GM12878 (cell line): Measurements from ENCODE around the gene CDC42EP1. TPM values are rescaled to one million over a fixed set of nuclear protein-coding genes. Genes with fewer than 3 reads are reported as not detected.
A peak's percentile ranks its signal among the peaks of the same experiment; 100 is the strongest.

Experiments used
- ATAC-seq: fragments of 200-7000 bp; cut with Tn5 transposase; 3 replicates; pipeline ENCODE4 v1.9.1; 2020; ENCODE audit warnings: mild to moderate bottlenecking, moderate library complexity
- BruUV-seq: library from RNA; stranded (reverse); fragments of 400-500 nt; replicated peaks from 2 replicates; lab custom pipeline; 2021; lab: Mats Ljungman, UMichigan
- CTCF ChIA-PET: fragments of 300-600 bp; sonication (Branson Sonifier 250); formaldehyde crosslinking; extraction: SDS; loops from one replicate; lab custom pipeline; 2021; ENCODE audit warnings: inconsistent platforms; lab: Yijun Ruan, JAX
- POLR2A ChIA-PET: fragments of 350-600 bp; formaldehyde crosslinking; extraction: SDS; loops from one replicate; lab custom pipeline; 2021; ENCODE audit warnings: inconsistent platforms; lab: Charles Lee
- RAD21 ChIA-PET: fragments of 300-600 bp; sonication (Branson Sonifier 250); formaldehyde crosslinking; loops from one replicate; lab custom pipeline; 2023; ENCODE audit warnings: antibody characterized with exemption; ENCODE audit not compliant: unreplicated experiment; lab: Charles Lee
- SMC1A ChIA-PET: fragments of 300-600 bp; sonication (Branson Sonifier 250); formaldehyde crosslinking; loops from one replicate; lab custom pipeline; 2023; ENCODE audit not compliant: unreplicated experiment, uncharacterized antibody; lab: Charles Lee
- DNase-seq: peaks from one replicate; pipeline ENCODE4 v3.0.0-alpha.2; 2011; ENCODE audit warnings: low read depth, low spot score
- FAIRE-seq: peaks from 3 replicates; lab custom pipeline; 2011; peaks lifted over from hg19 to GRCh38; lab: Jason Lieb, UNC
- H2AFZ ChIP-seq: 2 replicates; pipeline ENCODE4 v1.6.0; 2011; ENCODE audit warnings: low read depth, low read length, control low read depth; ENCODE audit not compliant: control insufficient read depth
- H3K27ac ChIP-seq: 2 replicates; pipeline ENCODE4 v1.5.1; 2011; ENCODE audit warnings: control low read depth; ENCODE audit not compliant: control insufficient read depth, insufficient read depth
- H3K27me3 ChIP-seq, 2 experiments: replicated peaks in 1 of 2; 2 replicates each; pipeline versions ENCODE4 v1.6.0 to v1.6.1; 2011; ENCODE audit warnings: low read length in 1 of 2; ENCODE audit not compliant: control insufficient read depth in 2 of 2, insufficient read depth in 2 of 2
- H3K36me3 ChIP-seq, 2 experiments: 2 replicates each; pipeline ENCODE4 v1.5.1; 2011; ENCODE audit warnings: low read length in 1 of 2; ENCODE audit not compliant: control insufficient read depth in 2 of 2, insufficient read depth in 2 of 2
- H3K4me1 ChIP-seq: 2 replicates; pipeline ENCODE4 v1.6.1; 2011; ENCODE audit warnings: mild to moderate bottlenecking, low read length, moderate library complexity, mixed read lengths; ENCODE audit not compliant: control insufficient read depth, insufficient read depth
- H3K4me2 ChIP-seq: 2 replicates; pipeline ENCODE4 v1.6.0; 2011; ENCODE audit warnings: control low read depth; ENCODE audit not compliant: control insufficient read depth, insufficient read depth
- H3K4me3 ChIP-seq: fragments of 200-600 bp; sonication (generic); 2 replicates; pipeline ENCODE4 v1.5.1; 2016
- H3K79me2 ChIP-seq: 2 replicates; pipeline ENCODE4 v1.6.0; 2011; ENCODE audit warnings: low read length; ENCODE audit not compliant: control insufficient read depth, insufficient read depth
- H3K9ac ChIP-seq: 2 replicates; pipeline ENCODE4 v1.8.0; 2011; ENCODE audit warnings: low read length, control low read depth, mixed read lengths; ENCODE audit not compliant: control insufficient read depth, insufficient read depth
- H3K9me3 ChIP-seq: replicated peaks from 3 replicates; pipeline ENCODE4 v1.5.1; 2011; ENCODE audit warnings: mild to moderate bottlenecking, low read length; ENCODE audit not compliant: control insufficient read depth, insufficient read depth
- H4K20me1 ChIP-seq: 2 replicates; pipeline ENCODE4 v1.6.0; 2011; ENCODE audit not compliant: control insufficient read depth, insufficient read depth
- BRCA1 ChIP-seq: IDR thresholded peaks from 2 replicates; pipeline ENCODE4 v1.6.1; 2011; ENCODE audit warnings: low read depth, low read length, improper control_type of control experiment
- CBFB ChIP-seq: IDR thresholded peaks from 2 replicates; pipeline ENCODE4 v1.6.1; 2016; ENCODE audit warnings: antibody characterized with exemption, low read depth
- CHD4 ChIP-seq: fragments of 200-600 bp; sonication (generic); IDR thresholded peaks from 2 replicates; pipeline ENCODE4 v1.6.1; 2016; ENCODE audit warnings: mild to moderate bottlenecking
- CREB1 ChIP-seq: IDR thresholded peaks from 2 replicates; pipeline ENCODE4 v1.6.1; 2012; ENCODE audit warnings: low read depth, mild to moderate bottlenecking, inconsistent platforms
- FOXM1 ChIP-seq: IDR thresholded peaks from 2 replicates; pipeline ENCODE4 v1.6.1; 2012; ENCODE audit warnings: low read depth, mild to moderate bottlenecking, inconsistent platforms, low read length, moderate library complexity
- GATAD2B ChIP-seq: fragments of 450-650 bp; conservative IDR thresholded peaks from 2 replicates; pipeline ENCODE4 v1.6.1; 2017; ENCODE audit warnings: low read depth, mild to moderate bottlenecking, moderate library complexity
- JUNB ChIP-seq: IDR thresholded peaks from 2 replicates; pipeline ENCODE4 v1.6.1; 2016; ENCODE audit warnings: antibody characterized with exemption, mild to moderate bottlenecking
- MLLT1 ChIP-seq: fragments of 450-650 bp; IDR thresholded peaks from 2 replicates; pipeline ENCODE4 v1.6.1; 2016; ENCODE audit warnings: mild to moderate bottlenecking
- MTA2 ChIP-seq: fragments of 450-650 bp; IDR thresholded peaks from 2 replicates; pipeline ENCODE4 v1.6.1; 2016; ENCODE audit warnings: low read depth, mild to moderate bottlenecking, moderate library complexity
- NR2F1 ChIP-seq: fragments of 450-650 bp; conservative IDR thresholded peaks from 2 replicates; pipeline ENCODE4 v1.6.1; 2017; ENCODE audit warnings: mild to moderate bottlenecking
- PAX5 ChIP-seq: IDR thresholded peaks from 2 replicates; pipeline ENCODE4 v1.6.1; 2011; ENCODE audit warnings: low read depth, low read length, borderline replicate concordance
- POLR2AphosphoS5 ChIP-seq: IDR thresholded peaks from 2 replicates; pipeline ENCODE4 v1.6.1; 2011; ENCODE audit warnings: mild to moderate bottlenecking, low read length, inconsistent platforms
- RB1 ChIP-seq: fragments of 450-650 bp; formaldehyde crosslinking; IDR thresholded peaks from 2 replicates; pipeline ENCODE4 v1.6.1; 2017; ENCODE audit warnings: mild to moderate bottlenecking, borderline replicate concordance
- RCOR1 ChIP-seq: conservative IDR thresholded peaks from 2 replicates; pipeline ENCODE4 v1.6.1; 2012; ENCODE audit warnings: low read depth, low read length, improper control_type of control experiment
- SMARCA5 ChIP-seq: fragments of 450-650 bp; IDR thresholded peaks from 2 replicates; pipeline ENCODE4 v1.6.1; 2017; ENCODE audit warnings: mild to moderate bottlenecking
- SP1 ChIP-seq: IDR thresholded peaks from one replicate; pipeline ENCODE4 v1.6.1; 2011; ENCODE audit warnings: low read depth, low read length
- SREBF2 ChIP-seq: IDR thresholded peaks from 2 replicates; pipeline ENCODE4 v1.6.1; 2012; ENCODE audit warnings: mild to moderate bottlenecking, low read length
- TAF1 ChIP-seq: IDR thresholded peaks from 2 replicates; pipeline ENCODE4 v1.6.1; 2011; ENCODE audit warnings: mild to moderate bottlenecking, low read depth, low read length, borderline replicate concordance
- YBX1 ChIP-seq: fragments of 450-650 bp; IDR thresholded peaks from 2 replicates; pipeline ENCODE4 v1.6.1; 2016; ENCODE audit warnings: antibody characterized with exemption
- WGBS: methylation state at CpG from one replicate; pipeline ENCODE4 v1.1.6; 2016; ENCODE audit warnings: low lambda C conversion rate; ENCODE audit not compliant: insufficient replicate concordance, insufficient coverage; ENCODE audit errors: missing lambda C conversion rate; 5-methylcytosine and 5-hydroxymethylcytosine counted together
- in situ Hi-C: fragments of 300-500 bp; cut with MboI; formaldehyde crosslinking; loops from 9 replicates; pipeline ENCODE4 v1.14.3; 2018; ENCODE audit warnings: mixed read lengths
- intact Hi-C: fragments of 100-400 bp; cut with micrococcal nuclease; formaldehyde crosslinking; loops from one replicate; pipeline ENCODE4 v1.14.2; 2022; ENCODE audit not compliant: unreplicated experiment
- polyA plus RNA-seq, 11 experiments: library from polyadenylated mRNA; depleted of rRNA in 4 of 11; unstranded in 6 of 11; stranded (reverse) in 5 of 11; fragments of >200 nt; fragmentation: Nextera tagmentation in 4 of 11; fragmentation: Illumina TruSeq in 1 of 11; extraction: Ambion mirVana in 4 of 11; extraction: Trizol in 1 of 11; gene quantifications; 1 replicate in 1 of 11; 2 replicates in 10 of 11; pipeline versions ENCODE4 v1.2.1 to v1.2.3, GENCODE V29; 2011 to 2016; ENCODE audit warnings: inconsistent platforms in 2 of 11, missing spikeins in 2 of 11, low read depth in 1 of 11
- total RNA-seq, 4 experiments: library from RNA; depleted of rRNA in 3 of 4; stranded (reverse); fragments of >200 nt in 3 of 4; fragmentation: Illumina TruSeq in 1 of 4; extraction: Trizol in 1 of 4; gene quantifications; 2 replicates each; pipeline versions ENCODE4 v1.2.1 to v1.2.3, GENCODE V29; 2013 to 2021
- TF ChIP-seq, protein P1 (sequence below): fragments of 150-350 bp; IDR thresholded peaks from 2 replicates; pipeline ENCODE4 v1.6.1; 2016; ENCODE audit warnings: low read depth, low read length

CDC42EP1 gene
- total and polyA plus RNA-seq, 10 of the 15 experiments (the other 5 are each of a cell fraction or from before 2014, with no cell fraction given), result 0.04 to 0.33 (median 0.09) TPM; not detected in 7

GRCh38 chr22:37609240-37610152, 49.2 kb downstream of the CDC42EP1 start:
- ChIA-PET CTCF (interaction anchor here (0.7 to 11.8 kb wide), 15 partner anchors 7 to 71 kb away, joined by 3 to 178 read pairs (median 6); partner anchors contain the start of genes LGALS1, NOL12, PDXP and SH3BP1), RAD21 (interaction anchor here (0.6 to 5.4 kb wide), 12 partner anchors 8 to 345 kb away, joined by 3 to 61 read pairs (median 23); partner anchors contain the start of genes LGALS1, NOL12, PDXP and SH3BP1), POLR2A (interaction anchor here (0.6 to 4.7 kb wide), 17 partner anchors 9 to 287 kb away, joined by 3 to 67 read pairs (median 7); partner anchors contain the start of genes ANKRD54, LGALS1, MFNG and NOL12), SMC1A (interaction anchor here (0.8 to 5.5 kb wide), 13 partner anchors 9 to 76 kb away, joined by 3 to 36 read pairs (median 11); partner anchors contain the start of genes LGALS1, NOL12, PDXP and SH3BP1)
- WGBS, result under 1% methylated on average over 26 of the region's 26 CpGs
- Histone ChIP-seq H3K4me1 (peaks cover 17% of the 10 kb centered on the region), H3K79me2 (peaks cover 33% of the 10 kb centered on the region), H3K4me3 (peak overlapping the region; percentile 97), H3K27me3 (no peaks in the 10 kb centered on the region), H3K9ac (peak overlapping the region; percentile 87), H3K36me3 (peaks cover 0 to 6% of the 10 kb centered on the region in 2 experiments; a peak in 2 of 4 replicates), H3K27ac (peak overlapping the region; percentile 87), H3K4me2 (peak overlapping the region; percentile 67), H4K20me1 (no peaks in the 10 kb centered on the region), H2AFZ (0 out of 2 replicates have a peak overlapping the region, but pooled peaks have one; percentile 37), H3K9me3 (no peaks in the 10 kb centered on the region)
- BruUV-seq, result TSS peak; percentile 70
- no peak for FAIRE-seq
- in situ Hi-C loops, result no loop called here
- ATAC-seq, result peak; percentile 34
- DNase-seq, result no peak
- intact Hi-C loops, result no loop called here
- TF ChIP-seq, protein P1, sequence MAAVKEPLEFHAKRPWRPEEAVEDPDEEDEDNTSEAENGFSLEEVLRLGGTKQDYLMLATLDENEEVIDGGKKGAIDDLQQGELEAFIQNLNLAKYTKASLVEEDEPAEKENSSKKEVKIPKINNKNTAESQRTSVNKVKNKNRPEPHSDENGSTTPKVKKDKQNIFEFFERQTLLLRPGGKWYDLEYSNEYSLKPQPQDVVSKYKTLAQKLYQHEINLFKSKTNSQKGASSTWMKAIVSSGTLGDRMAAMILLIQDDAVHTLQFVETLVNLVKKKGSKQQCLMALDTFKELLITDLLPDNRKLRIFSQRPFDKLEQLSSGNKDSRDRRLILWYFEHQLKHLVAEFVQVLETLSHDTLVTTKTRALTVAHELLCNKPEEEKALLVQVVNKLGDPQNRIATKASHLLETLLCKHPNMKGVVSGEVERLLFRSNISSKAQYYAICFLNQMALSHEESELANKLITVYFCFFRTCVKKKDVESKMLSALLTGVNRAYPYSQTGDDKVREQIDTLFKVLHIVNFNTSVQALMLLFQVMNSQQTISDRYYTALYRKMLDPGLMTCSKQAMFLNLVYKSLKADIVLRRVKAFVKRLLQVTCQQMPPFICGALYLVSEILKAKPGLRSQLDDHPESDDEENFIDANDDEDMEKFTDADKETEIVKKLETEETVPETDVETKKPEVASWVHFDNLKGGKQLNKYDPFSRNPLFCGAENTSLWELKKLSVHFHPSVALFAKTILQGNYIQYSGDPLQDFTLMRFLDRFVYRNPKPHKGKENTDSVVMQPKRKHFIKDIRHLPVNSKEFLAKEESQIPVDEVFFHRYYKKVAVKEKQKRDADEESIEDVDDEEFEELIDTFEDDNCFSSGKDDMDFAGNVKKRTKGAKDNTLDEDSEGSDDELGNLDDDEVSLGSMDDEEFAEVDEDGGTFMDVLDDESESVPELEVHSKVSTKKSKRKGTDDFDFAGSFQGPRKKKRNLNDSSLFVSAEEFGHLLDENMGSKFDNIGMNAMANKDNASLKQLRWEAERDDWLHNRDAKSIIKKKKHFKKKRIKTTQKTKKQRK, result no peak
- TF ChIP-seq SMARCA5 (no peak), MLLT1 (0 out of 2 replicates have a peak, but pooled peaks have one; percentile 26), CHD4 (no peak), RB1 (no peak), NR2F1 (peak; percentile 66), TAF1 (peak; percentile 98), POLR2AphosphoS5 (peak; percentile 37; the same call in 1 of the 2 replicates), SREBF2 (no peak), GATAD2B (peak; percentile 14; the same call in 1 of the 2 replicates), CREB1 (peak; percentile 14; the same call in 1 of the 2 replicates), FOXM1 (0 out of 2 replicates have a peak, but pooled peaks have one; percentile 24), MTA2 (no peak), JUNB (no peak), RCOR1 (no peak), SP1 (peak; percentile 21), BRCA1 (no peak), CBFB (0 out of 2 replicates have a peak, but pooled peaks have one; percentile 19), PAX5 (peak; percentile 48; the same call in 1 of the 2 replicates), YBX1 (no peak)
